NCI-H2227 (cell line): ENCODE measurements around the gene ASB16.

Experiments used
- DNase-seq: peaks from one replicate; lab custom pipeline; 2025; ENCODE audit not compliant: unreplicated experiment; lab: John Stamatoyannopoulos, UW

Gene ASB16

GRCh38 chr17:44207319-44207718 is 36.8 kb downstream of the ASB16 start:
- no peak for DNase-seq

GRCh38 chr17:44207743-44208142 is 37.2 kb downstream of the ASB16 start:
- DNase-seq: no peak

DNA sequence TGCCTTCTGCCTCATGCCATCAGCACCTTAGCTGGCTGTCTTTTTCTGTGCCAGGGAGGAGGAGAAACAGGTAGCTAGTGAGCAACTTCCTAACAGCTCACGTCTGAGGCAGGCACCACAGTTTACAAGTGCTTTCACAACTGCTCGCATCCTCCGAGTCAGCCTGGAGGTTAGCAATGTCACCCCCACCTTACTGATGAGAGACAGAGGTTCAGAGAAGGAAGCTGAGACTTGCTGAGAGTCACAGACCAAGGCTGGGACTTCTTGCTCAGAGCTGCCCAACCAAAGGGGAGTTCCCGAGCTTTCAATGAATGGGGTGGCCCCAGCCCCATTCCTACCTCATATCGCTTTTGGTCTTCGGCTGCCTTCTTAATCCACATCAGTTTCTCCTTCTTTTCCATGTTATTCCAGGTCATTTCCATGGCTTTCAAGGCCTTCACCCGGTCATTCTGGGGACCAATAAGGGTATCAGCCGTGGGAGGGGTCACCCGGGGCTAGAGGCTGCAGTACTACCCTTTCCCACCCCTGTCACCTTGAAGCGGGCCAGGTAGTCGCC is 39.4 kb downstream of the ASB16 start:
- DNase-seq: no peak

- DNase-seq: peak; percentile 93
Measured at GRCh38 chr17:44210342-44211192, 40.1 kb downstream of the ASB16 start.

DNA sequence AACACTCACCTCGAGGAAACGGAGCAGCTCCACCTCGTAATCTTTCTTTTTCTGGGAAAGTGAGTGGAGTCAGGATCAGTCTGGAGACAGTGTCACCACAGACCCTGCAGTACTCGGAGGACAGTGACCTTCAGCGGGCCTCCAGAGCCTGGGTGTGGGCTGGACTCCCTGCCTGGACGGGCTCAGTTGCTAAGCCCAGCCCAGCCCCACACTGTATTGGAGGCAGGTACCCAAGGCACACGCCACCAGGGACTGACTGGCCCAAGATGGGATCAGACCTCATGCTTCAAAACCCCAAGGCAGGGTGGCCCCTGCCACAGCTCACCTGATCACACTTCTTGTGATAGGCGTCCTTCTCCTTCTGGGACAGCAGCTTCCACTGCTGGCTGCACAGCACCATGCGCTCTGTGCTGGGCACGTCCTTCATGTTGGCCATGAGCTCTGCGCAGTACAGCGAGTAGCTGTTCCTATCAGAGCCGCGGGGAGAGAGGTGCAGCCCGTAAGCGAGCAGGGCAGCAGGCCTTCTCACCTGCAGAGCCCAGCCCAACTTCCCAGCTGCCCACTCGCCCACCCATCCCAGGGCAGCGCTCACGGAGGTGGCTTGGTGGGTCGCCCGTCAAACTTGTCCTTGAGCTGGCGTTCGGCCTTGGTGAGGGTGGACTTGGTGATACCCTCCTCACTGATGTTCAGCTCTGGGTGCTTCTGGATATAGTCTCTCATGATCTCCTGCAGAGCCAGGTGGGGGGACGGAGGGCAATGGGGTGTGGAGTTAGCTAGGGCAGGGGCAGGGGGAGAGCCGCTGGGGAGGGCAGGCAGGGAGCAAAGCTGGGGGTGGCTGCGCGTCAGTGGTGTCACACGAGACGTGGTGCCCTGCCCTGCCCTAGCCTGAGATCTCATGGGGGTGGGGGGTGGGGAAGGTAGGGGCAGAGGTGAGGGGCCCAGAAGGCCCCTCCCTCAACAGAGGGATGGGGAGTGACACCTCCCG is 41.1 kb downstream of the ASB16 start:
- DNase-seq: no peak

GRCh38 chr17:44212507-44213402 is 42.3 kb downstream of the ASB16 start:
- DNase-seq: no peak

- DNase-seq: no peak
Measured at GRCh38 chr17:44213403-44214229, 43.1 kb downstream of the ASB16 start.

DNA sequence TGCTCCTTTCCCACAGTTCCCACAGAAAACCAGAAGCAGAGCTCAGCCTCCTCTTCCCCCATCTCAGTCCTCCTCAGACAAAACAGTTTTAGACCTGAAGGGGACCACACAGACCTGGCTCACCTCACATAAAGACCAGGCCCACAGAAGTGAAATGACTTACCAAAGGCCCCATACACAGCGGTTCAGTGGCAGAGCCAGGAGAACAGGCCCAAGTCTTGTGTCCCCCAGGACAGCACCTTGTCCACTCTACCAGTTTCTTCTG is 43.7 kb downstream of the ASB16 start:
- no peak for DNase-seq

DNA sequence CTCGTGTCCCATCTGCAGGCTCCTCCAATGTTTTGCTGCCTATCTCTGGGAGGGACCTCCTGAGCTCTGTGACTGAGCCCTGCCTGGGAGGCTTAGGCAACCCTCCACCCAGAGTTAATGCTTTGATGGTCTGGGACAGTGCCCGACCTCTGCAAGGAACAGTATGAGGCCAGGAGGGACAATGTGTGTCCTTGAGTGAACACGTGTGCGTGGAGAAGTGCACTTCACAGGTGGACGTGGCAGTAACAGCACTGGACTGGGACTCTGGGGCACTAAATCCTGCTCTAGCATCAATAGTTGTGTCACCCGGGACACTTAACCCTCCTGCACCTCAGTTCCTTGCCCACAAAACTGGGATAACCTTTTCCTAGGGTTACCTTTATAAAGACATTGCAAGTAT is 44.4 kb downstream of the ASB16 start:
- DNase-seq: no peak

- DNase-seq: no peak
Measured at GRCh38 chr17:44216173-44216572, 45.7 kb downstream of the ASB16 start.

- DNase-seq: no peak
Measured at GRCh38 chr17:44216694-44217093, 46.2 kb downstream of the ASB16 start.

DNA sequence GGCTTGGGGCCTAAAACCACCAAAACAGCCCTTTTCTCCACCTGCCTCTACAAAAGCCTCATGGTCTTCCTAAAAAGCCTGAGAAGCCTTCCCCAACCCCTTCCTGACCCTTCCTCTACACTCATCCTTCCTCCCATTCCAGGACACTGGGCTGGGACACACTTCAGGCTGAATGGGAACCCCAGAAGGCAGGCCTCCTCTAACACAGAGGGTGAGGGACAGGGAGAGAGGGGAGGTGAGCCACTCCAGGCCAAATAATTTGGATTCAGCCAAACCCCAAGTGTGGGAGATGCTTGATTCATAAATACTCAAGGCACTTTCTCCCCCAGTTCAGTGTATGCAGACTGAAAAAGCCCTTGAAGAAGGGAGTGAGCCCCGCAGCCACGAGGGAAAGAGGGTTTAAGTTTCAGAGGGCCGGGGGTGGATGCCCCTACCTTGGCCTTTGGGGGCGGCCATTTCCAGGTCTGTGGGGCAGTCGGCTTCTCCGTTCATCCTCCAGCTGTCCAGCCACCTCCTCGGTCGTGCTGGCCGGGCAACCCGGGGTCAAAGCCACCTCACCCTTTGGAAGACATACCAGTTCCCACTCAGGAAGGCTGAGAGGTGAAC is 47.3 kb downstream of the ASB16 start:
- DNase-seq: no peak

GRCh38 chr17:44218344-44219107 is 48.0 kb downstream of the ASB16 start:
- peak; percentile 96 for DNase-seq

DNA sequence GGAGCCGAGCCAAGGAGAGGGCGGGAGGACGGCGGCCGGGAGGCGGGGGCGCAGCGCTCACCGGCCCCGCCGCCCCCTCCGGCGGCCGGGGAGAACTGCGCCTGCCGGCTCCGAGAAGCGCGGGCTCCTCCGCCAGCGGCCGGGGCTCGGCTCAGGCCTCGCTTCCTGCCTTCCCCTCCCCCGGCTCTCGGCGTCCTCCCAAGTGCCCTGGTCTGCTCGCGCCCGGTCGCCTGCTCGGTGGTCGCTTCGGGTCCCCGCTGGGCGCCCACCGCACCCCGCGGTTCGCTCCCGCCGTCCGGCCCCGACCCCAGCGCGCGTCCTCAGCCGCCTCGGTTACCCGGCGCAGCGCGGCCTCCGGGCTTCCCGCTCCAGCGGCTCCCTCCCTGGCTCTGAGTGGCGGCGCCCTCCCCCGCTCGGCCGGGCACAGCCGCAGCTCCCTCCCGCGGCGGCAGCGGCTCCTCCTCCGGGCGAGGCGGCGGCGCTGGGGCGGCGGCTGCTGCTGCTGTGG is 48.7 kb downstream of the ASB16 start:
- peak; percentile 81 for DNase-seq

- peak; percentile 89 for DNase-seq
Measured at GRCh38 chr17:44219616-44220212, 49.2 kb downstream of the ASB16 start, which contains the start of gene UBTF. UBTF (minus strand) TSS chr17:44219675; CDS start chr17:44218229, 1,446 bp downstream.

- DNase-seq: peak; percentile 70
Measured at GRCh38 chr17:44220213-44221083, 49.9 kb downstream of the ASB16 start.
